Subcutaneous adipose tissue (tissue), 4 donors: ENCODE data around the gene MTCL1. TPM values are rescaled to one million over a fixed set of nuclear protein-coding genes. Genes with fewer than 3 reads are reported as not detected.

Experiments used
- total RNA-seq, 4 donors: library from RNA; depleted of rRNA; stranded (reverse); fragments of >200 nt; gene quantifications; one replicate each; pipeline ENCODE4 v1.1.0, GENCODE V29; 2016
- TF ChIP-seq, protein P1 (sequence below): fragments of 450-650 bp; IDR thresholded peaks from one replicate; pipeline ENCODE4 v1.5.1; 2016; ENCODE audit warnings: low read depth, mild to moderate bottlenecking, control low read depth, antibody characterized with exemption, moderate library complexity

Gene MTCL1
- total RNA-seq, 4 donors from 2014 or later, result 1.5 to 5.9 (median 2.7) TPM

DNA sequence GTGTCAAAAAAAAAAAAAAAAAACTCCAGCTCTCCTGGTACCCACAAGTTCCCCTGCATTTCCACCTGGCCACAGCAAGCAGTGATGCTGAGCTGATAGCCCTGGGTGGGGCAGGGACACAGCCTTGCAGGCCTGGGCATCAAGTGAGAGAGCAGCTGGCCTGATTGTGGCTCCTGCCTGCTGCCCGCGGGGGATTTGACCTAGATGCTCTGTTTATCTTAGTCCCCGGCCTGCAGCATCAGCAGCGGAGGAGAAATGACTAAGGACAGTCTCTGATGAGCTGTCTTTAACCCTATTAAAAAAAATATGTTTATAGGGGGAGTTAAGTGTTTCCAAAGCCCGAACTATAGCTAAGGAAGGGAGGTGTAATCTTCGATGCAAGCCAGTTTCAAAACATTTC, 102.6 kb downstream of the MTCL1 start:
- TF ChIP-seq, protein P1, sequence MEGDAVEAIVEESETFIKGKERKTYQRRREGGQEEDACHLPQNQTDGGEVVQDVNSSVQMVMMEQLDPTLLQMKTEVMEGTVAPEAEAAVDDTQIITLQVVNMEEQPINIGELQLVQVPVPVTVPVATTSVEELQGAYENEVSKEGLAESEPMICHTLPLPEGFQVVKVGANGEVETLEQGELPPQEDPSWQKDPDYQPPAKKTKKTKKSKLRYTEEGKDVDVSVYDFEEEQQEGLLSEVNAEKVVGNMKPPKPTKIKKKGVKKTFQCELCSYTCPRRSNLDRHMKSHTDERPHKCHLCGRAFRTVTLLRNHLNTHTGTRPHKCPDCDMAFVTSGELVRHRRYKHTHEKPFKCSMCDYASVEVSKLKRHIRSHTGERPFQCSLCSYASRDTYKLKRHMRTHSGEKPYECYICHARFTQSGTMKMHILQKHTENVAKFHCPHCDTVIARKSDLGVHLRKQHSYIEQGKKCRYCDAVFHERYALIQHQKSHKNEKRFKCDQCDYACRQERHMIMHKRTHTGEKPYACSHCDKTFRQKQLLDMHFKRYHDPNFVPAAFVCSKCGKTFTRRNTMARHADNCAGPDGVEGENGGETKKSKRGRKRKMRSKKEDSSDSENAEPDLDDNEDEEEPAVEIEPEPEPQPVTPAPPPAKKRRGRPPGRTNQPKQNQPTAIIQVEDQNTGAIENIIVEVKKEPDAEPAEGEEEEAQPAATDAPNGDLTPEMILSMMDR, result no peak

DNA sequence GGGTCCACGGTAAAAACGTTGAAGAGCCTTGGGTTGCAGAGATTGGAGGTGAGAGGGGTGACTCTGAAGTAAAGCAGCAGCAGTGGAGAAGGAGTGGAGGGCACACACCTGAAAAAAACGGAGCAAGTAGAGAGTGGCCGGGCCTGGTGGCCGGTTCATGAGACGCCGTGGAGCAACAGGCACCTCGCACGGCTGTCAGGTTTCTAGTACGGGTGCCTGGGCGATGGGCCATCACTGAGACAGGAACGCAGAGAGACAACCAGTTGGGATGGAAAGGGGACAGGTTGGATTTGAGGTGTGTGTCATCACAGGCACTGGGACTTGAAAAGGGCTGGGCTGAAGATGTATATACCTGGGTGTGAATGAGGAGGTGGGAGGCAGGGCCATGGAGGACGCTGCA, 104.2 kb downstream of the MTCL1 start:
- TF ChIP-seq, protein P1, result no peak

DNA sequence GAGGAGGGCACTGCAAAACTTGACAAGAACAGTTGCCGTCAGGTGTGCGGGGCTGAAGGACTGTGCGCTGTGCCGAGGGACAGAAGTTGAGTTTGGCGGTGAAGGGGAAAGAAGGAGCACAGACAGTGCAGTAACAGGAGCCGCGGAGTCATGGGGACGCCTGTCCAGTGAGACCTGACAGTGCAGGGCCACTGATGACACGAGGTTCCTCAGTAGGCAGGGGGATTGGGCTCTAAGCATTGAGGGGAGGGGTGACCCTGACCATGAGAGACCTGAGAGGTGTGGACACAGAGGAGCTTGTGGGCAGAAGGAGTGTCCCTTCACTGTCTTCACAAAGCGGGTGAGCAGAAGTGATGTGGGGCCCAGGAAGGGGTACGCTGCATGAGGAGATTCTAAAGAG, 104.8 kb downstream of the MTCL1 start:
- TF ChIP-seq, protein P1, result no peak

DNA sequence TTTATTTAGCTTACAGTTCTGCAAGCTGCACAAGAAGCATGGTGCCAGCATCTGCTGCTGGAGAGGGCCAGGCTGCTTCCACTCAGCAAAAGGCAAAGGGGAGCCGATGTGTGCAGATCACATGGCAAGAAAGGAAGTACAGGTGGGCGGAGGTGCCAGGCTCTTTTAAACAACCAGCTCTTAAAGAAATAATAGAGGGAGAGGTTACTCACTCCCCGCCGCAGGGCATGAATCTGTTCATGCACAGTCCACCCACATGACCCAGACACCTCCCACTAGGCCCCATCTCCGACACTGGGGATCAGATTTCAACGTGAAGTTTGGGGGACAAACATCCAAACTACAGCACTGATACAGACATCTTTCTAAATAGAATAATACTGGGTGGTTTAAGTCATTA, 105.8 kb downstream of the MTCL1 start:
- TF ChIP-seq, protein P1, result no peak

DNA sequence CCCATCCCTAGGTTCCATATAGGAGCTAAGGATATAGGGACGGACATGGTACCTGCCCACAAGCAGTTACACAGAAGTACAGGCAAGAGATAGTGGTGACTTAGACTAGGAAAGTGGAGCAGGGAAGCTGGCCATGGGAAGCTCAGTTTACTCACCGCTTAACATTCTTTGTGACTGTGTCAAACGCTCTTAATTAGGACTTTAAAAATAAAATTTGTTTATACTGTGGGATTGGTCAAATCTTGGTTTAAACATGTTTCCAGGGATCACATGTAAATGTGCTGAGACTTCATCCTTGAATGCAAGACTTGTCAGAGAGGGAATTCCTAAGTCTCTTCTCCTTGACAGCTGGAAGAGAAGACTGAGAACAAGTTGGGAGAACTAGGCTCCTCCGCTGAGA, 107.3 kb downstream of the MTCL1 start:
- TF ChIP-seq, protein P1, result no peak

DNA sequence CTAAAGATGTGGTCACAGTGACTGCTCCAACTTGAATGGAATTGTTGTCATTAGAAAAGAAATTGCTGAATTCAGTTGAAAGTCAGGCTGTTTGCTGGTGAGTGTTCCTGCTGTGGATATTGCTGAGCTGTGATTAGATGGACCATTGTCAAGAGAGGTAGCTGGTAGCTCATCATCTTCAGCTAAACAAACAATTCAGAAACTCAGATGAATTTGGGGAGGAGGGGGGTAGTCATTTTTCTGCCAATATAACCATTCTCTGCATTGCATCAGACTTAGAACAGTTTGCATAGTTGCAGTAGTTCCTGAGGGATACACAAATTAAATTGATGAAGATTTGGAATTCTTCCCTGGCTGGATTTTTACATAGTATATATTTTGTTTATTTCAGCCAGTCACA, 108.3 kb downstream of the MTCL1 start:
- TF ChIP-seq, protein P1, result no peak

DNA sequence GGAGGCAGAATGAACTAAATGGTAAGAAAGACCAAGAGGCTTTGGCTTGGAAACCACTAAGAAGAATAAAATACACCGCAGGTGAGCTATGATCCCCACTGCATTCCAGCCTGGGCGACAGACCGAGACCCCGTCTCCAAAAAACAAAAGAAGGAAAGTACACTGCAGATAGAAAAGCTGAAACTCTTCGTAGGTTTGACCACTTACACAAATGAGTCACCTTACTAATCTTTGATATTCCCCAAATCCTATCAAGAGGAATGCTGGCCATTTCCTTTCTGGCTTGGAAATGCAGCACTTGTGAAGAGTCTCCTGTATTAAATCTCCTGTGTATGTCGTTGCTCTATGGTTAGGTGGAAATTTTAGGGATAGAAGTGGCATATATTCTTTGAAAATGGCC, 108.8 kb downstream of the MTCL1 start:
- TF ChIP-seq, protein P1, result no peak
